ENCODE data around the gene MRPL34.
A peak's percentile ranks its signal among the peaks of the same experiment; 100 is the strongest.
"Not testable (repeated sequence)": the region's sequence is repeated elsewhere in the genome, so short reads cannot be mapped to it uniquely, and the experiment has no call there.

Gene MRPL34

GRCh38 chr19:17305517-17306284 is at the start of gene MRPL34:
TSS of gene MRPL34 (plus strand) at chr19:17305872. CDS start at chr19:17305893, 21 bp downstream.
- peak; percentile 85 to 89 for DNase-seq (ENCODE audit: low read depth in 1 of 2, low spot score in 1 of 2)

- DNase-seq (ENCODE audit: low read depth in 1 of 2, low spot score in 1 of 2) = no peak
These were observed 49.5 kb upstream of the MRPL34 start for GRCh38 chr19:17256130-17256529.

- DNase-seq (ENCODE audit: low read depth in 1 of 2, low spot score in 1 of 2) = no peak
These were observed 46.4 kb upstream of the MRPL34 start for GRCh38 chr19:17259118-17259780.

- no peak for DNase-seq (ENCODE audit: low read depth in 1 of 2, low spot score in 1 of 2)
These were observed 45.7 kb upstream of the MRPL34 start for GRCh38 chr19:17259934-17260333.

GRCh38 chr19:17260842-17261325 is 44.8 kb upstream of the MRPL34 start:
- DNase-seq (ENCODE audit: low read depth in 1 of 2, low spot score in 1 of 2) = peak; percentile 83 to 85

- no peak for DNase-seq (ENCODE audit: low read depth in 1 of 2, low spot score in 1 of 2)
These were observed 43.1 kb upstream of the MRPL34 start for GRCh38 chr19:17262557-17262956.

GRCh38 chr19:17263712-17264640 is 41.7 kb upstream of the MRPL34 start:
- no peak for DNase-seq (ENCODE audit: low read depth in 1 of 2, low spot score in 1 of 2)

- no peak for DNase-seq (ENCODE audit: low read depth in 1 of 2, low spot score in 1 of 2)
These were observed 41.1 kb upstream of the MRPL34 start, which contains the start of gene USHBP1 for GRCh38 chr19:17264641-17264979. TSS of gene USHBP1 (minus strand) at chr19:17264745. CDS start at chr19:17264299, 446 bp downstream.

GRCh38 chr19:17266026-17266425 is 39.6 kb upstream of the MRPL34 start:
- no peak for DNase-seq (ENCODE audit: low read depth in 1 of 2, low spot score in 1 of 2)

- DNase-seq (ENCODE audit: low read depth in 1 of 2, low spot score in 1 of 2) = no peak
These were observed 39.1 kb upstream of the MRPL34 start for GRCh38 chr19:17266589-17266974.

- peak; percentile 79 to 84 for DNase-seq (ENCODE audit: low read depth in 1 of 2, low spot score in 1 of 2)
These were observed 38.5 kb upstream of the MRPL34 start, which contains the start of gene BABAM1 for GRCh38 chr19:17266975-17267788. TSS of gene BABAM1 (plus strand) at chr19:17267443. CDS start at chr19:17268807, 1,364 bp downstream.

GRCh38 chr19:17268754-17269153 is 36.9 kb upstream of the MRPL34 start:
- DNase-seq (ENCODE audit: low read depth in 1 of 2, low spot score in 1 of 2) = no peak

GRCh38 chr19:17274892-17275291 is 30.8 kb upstream of the MRPL34 start:
- not testable (repeated sequence) for DNase-seq (ENCODE audit: low read depth in 1 of 2, low spot score in 1 of 2)

- no peak for DNase-seq (ENCODE audit: low read depth in 1 of 2, low spot score in 1 of 2)
These were observed 30.1 kb upstream of the MRPL34 start for GRCh38 chr19:17275441-17276175.

GRCh38 chr19:17279436-17279835 is 26.2 kb upstream of the MRPL34 start:
- DNase-seq (ENCODE audit: low read depth in 1 of 2, low spot score in 1 of 2) = no peak

- peak in 1 of 2 donors; percentile 21 for DNase-seq (ENCODE audit: low read depth in 1 of 2, low spot score in 1 of 2)
These were observed 24.0 kb upstream of the MRPL34 start, which contains the start of gene ANKLE1 for GRCh38 chr19:17281391-17282304. TSS of gene ANKLE1 (plus strand) at chr19:17281901. CDS start at chr19:17281921, 20 bp downstream.

- peak; percentile 69 to 73 for DNase-seq (ENCODE audit: low read depth in 1 of 2, low spot score in 1 of 2)
These were observed 23.1 kb upstream of the MRPL34 start for GRCh38 chr19:17282488-17283125.

GRCh38 chr19:17283504-17283996 is 22.1 kb upstream of the MRPL34 start:
- DNase-seq (ENCODE audit: low read depth in 1 of 2, low spot score in 1 of 2) = no peak
